ENCODE measurements around the gene SLIT3. TPM values are rescaled to one million over a fixed set of nuclear protein-coding genes. Genes with fewer than 3 reads are reported as not detected.

The SLIT3 gene
- total RNA-seq, 1 experiment from 2014 or later, result 0.92 TPM

DNA sequence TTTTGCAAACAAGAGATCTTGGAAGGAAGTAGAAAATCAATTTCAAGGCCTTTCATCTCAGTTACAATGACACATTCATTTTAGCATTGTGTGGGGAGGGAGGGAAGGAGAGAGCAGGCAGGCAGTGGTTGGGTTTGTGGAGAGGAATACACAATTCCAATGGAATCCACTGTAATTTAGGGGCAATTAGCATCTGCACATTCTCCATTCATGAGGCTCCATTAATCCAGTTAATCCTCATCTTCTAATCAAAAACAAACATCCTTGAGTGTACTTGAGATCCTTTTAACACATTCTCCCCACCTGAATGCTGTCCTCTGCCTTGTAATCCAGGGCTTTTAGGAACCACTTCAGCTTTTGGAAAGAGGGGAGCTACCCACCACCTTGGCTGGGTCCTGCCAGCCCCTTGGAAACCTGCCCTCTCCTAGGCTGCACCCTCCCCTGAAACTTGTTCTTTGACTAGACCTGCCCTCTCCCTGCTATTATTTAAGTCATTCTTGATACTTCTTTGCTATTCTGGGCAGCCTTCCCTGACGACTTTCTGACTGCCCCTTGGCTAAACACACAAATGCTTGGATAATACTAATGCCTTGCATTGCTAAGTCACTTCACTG, 271.2 kb downstream of the SLIT3 start:
- Histone ChIP-seq H3K4ac (ENCODE audit: low read depth, low read length) (no peak overlapping the region), H4K8ac (replicated peaks; ENCODE audit: insufficient read length, low read depth, low read length) (no peak overlapping the region), H2BK20ac (ENCODE audit: low read depth, low read length, poor library complexity, severe bottlenecking) (no peak overlapping the region), H3K27me3 (ENCODE audit: insufficient read depth, low read length) (no peaks in the 10 kb centered on the region), H4K91ac (ENCODE audit: insufficient read length, low read depth, low read length) (no peak overlapping the region), H3K79me2 (ENCODE audit: insufficient read depth, low read length) (no peaks in the 10 kb centered on the region), H3K23me2 (ENCODE audit: insufficient read length, low read depth, low read length, poor library complexity, severe bottlenecking) (no peaks in the 10 kb centered on the region), H3K9me3 (ENCODE audit: control insufficient read depth, low read depth, low read length) (no peaks in the 10 kb centered on the region), H3K4me2 (ENCODE audit: insufficient read depth, insufficient read length, low read length) (no peak overlapping the region), H2BK15ac (ENCODE audit: low read depth, low read length) (no peak overlapping the region), H4K5ac (ENCODE audit: insufficient read length, low read depth, low read length) (no peak overlapping the region), H3K18ac (ENCODE audit: insufficient read length, low read depth, low read length) (no peak overlapping the region), H2BK120ac (ENCODE audit: low read depth, low read length, poor library complexity, severe bottlenecking) (no peak overlapping the region), H2BK12ac (ENCODE audit: insufficient read length, low read depth, low read length) (no peak overlapping the region), H4K20me1 (ENCODE audit: control insufficient read depth, insufficient read depth, insufficient read length) (no peaks in the 10 kb centered on the region), H3K9ac (ENCODE audit: extremely low read depth, insufficient read length, low read length) (no peak overlapping the region), H2AFZ (ENCODE audit: low read length) (no peak overlapping the region), H3K4me1 (ENCODE audit: insufficient read depth, low read length) (peaks cover 5% of the 10 kb centered on the region; the same call in 1 of the 2 replicates), H3K27ac (ENCODE audit: insufficient read length, low read depth, low read length) (no peak overlapping the region), H2AK5ac (ENCODE audit: insufficient read length, low read length) (no peak overlapping the region), H3K23ac (ENCODE audit: insufficient read length, low read depth, low read length) (no peak overlapping the region), H3K56ac (ENCODE audit: insufficient read length, low read depth, low read length) (no peak overlapping the region), H2BK5ac (ENCODE audit: insufficient read length, low read length) (no peak overlapping the region), H3K14ac (ENCODE audit: insufficient read depth, low read length) (no peak overlapping the region), H3K79me1 (ENCODE audit: insufficient read depth, low read depth, low read length, poor library complexity, severe bottlenecking) (no peaks in the 10 kb centered on the region), H3T11ph (ENCODE audit: low read length) (no peak overlapping the region)
- WGBS (ENCODE audit: extremely low coverage, insufficient read length, low lambda C conversion rate), result no CpG with 5 or more reads among the region's 1 CpG
- TF ChIP-seq, protein P1, sequence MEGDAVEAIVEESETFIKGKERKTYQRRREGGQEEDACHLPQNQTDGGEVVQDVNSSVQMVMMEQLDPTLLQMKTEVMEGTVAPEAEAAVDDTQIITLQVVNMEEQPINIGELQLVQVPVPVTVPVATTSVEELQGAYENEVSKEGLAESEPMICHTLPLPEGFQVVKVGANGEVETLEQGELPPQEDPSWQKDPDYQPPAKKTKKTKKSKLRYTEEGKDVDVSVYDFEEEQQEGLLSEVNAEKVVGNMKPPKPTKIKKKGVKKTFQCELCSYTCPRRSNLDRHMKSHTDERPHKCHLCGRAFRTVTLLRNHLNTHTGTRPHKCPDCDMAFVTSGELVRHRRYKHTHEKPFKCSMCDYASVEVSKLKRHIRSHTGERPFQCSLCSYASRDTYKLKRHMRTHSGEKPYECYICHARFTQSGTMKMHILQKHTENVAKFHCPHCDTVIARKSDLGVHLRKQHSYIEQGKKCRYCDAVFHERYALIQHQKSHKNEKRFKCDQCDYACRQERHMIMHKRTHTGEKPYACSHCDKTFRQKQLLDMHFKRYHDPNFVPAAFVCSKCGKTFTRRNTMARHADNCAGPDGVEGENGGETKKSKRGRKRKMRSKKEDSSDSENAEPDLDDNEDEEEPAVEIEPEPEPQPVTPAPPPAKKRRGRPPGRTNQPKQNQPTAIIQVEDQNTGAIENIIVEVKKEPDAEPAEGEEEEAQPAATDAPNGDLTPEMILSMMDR (conservative IDR thresholded peaks at IDR 0.05), result no peak
- no peak overlapping the region for H3K4me3 Mint-ChIP-seq
- DNase-seq, result no peak
- peaks cover 25 to 27% of the 10 kb centered on the region in 2 experiments for H3K4me1 Mint-ChIP-seq
- H3K27ac Mint-ChIP-seq, result no peak overlapping the region
- peaks cover 2% of the 10 kb centered on the region; the same call in 1 of the 2 replicates for H3K27me3 Mint-ChIP-seq (ENCODE audit: low read depth)
- peaks cover 0 to 8% (median 3%) of the 10 kb centered on the region in 3 experiments; a peak in 4 of 7 replicates for H3K36me3 Mint-ChIP-seq (ENCODE audit: insufficient read depth in 1 of 3, low read depth in 3 of 3)
- peaks cover 8% of the 10 kb centered on the region in 2 experiments; a peak in 4 of 5 replicates for H3K9me3 Mint-ChIP-seq
